Endothelial cell (in vitro differentiated cells): ENCODE data around the gene SYT8. TPM values are rescaled to one million over a fixed set of nuclear protein-coding genes. Genes with fewer than 3 reads are reported as not detected.

ENCODE experiments used
- DNase-seq: peaks from one replicate; pipeline ENCODE4 v3.0.0; 2021; ENCODE audit warnings: low spot score
- H3K27ac Mint-ChIP-seq: one replicate; pipeline ENCODE4 v1.8.0; 2021; ENCODE audit warnings: mixed read lengths, inconsistent platforms; ENCODE audit not compliant: unreplicated experiment
- H3K27me3 Mint-ChIP-seq: one replicate; pipeline ENCODE4 v1.8.0; 2021; ENCODE audit warnings: mild to moderate bottlenecking, moderate library complexity, mixed read lengths, inconsistent platforms; ENCODE audit not compliant: unreplicated experiment
- H3K36me3 Mint-ChIP-seq: one replicate; pipeline ENCODE4 v1.8.0; 2021; ENCODE audit warnings: mild to moderate bottlenecking, low read depth, mixed read lengths, inconsistent platforms; ENCODE audit not compliant: unreplicated experiment
- H3K4me1 Mint-ChIP-seq: one replicate; pipeline ENCODE4 v1.8.0; 2021; ENCODE audit warnings: mild to moderate bottlenecking, mixed read lengths, inconsistent platforms; ENCODE audit not compliant: unreplicated experiment
- H3K4me3 Mint-ChIP-seq: one replicate; pipeline ENCODE4 v1.8.0; 2021; ENCODE audit warnings: mild to moderate bottlenecking, mixed read lengths, inconsistent platforms; ENCODE audit not compliant: unreplicated experiment
- H3K9me3 Mint-ChIP-seq: one replicate; pipeline ENCODE4 v1.8.0; 2021; ENCODE audit warnings: mixed read lengths, inconsistent platforms; ENCODE audit not compliant: unreplicated experiment
- total RNA-seq: library from RNA; stranded (reverse); fragmentation: NEBNext Ultra II Directional; extraction: Animal tissue kit (Norgen Biotek cat#: 25700); gene quantifications from one replicate; pipeline ENCODE4 v1.2.1, GENCODE V29; 2021; ENCODE audit not compliant: unreplicated experiment
- TF ChIP-seq, protein P1 (sequence below): fragments of 200-600 bp; sonication (generic); IDR thresholded peaks from one replicate; pipeline ENCODE4 v1.5.0; 2021; ENCODE audit warnings: antibody characterized with exemption; ENCODE audit not compliant: unreplicated experiment

The SYT8 gene
- total RNA-seq, 1 donor from 2014 or later = not detected

GRCh38 chr11:1826552-1827094, 8.2 kb upstream of the SYT8 start:
- Mint-ChIP-seq H3K9me3 (peaks cover 4% of the 10 kb centered on the region), H3K27ac (no peak overlapping the region), H3K27me3 (peaks cover 10% of the 10 kb centered on the region), H3K4me3 (no peak overlapping the region), H3K4me1 (no peaks in the 10 kb centered on the region), H3K36me3 (peaks cover 4% of the 10 kb centered on the region)
- TF ChIP-seq, protein P1, sequence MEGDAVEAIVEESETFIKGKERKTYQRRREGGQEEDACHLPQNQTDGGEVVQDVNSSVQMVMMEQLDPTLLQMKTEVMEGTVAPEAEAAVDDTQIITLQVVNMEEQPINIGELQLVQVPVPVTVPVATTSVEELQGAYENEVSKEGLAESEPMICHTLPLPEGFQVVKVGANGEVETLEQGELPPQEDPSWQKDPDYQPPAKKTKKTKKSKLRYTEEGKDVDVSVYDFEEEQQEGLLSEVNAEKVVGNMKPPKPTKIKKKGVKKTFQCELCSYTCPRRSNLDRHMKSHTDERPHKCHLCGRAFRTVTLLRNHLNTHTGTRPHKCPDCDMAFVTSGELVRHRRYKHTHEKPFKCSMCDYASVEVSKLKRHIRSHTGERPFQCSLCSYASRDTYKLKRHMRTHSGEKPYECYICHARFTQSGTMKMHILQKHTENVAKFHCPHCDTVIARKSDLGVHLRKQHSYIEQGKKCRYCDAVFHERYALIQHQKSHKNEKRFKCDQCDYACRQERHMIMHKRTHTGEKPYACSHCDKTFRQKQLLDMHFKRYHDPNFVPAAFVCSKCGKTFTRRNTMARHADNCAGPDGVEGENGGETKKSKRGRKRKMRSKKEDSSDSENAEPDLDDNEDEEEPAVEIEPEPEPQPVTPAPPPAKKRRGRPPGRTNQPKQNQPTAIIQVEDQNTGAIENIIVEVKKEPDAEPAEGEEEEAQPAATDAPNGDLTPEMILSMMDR = no peak
- DNase-seq = no peak

- no peak for DNase-seq
- TF ChIP-seq, protein P1 = no peak
- no peak overlapping the region for H3K27ac Mint-ChIP-seq
- H3K9me3 Mint-ChIP-seq = no peaks in the 10 kb centered on the region
- peaks cover 9% of the 10 kb centered on the region for H3K27me3 Mint-ChIP-seq
- H3K36me3 Mint-ChIP-seq = no peaks in the 10 kb centered on the region
- H3K4me1 Mint-ChIP-seq = no peaks in the 10 kb centered on the region
- H3K4me3 Mint-ChIP-seq = no peak overlapping the region
Measured at GRCh38 chr11:1827095-1827813, 7.5 kb upstream of the SYT8 start.

- DNase-seq = no peak
- H3K4me3 Mint-ChIP-seq = no peak overlapping the region
- H3K36me3 Mint-ChIP-seq = no peaks in the 10 kb centered on the region
- H3K9me3 Mint-ChIP-seq = no peaks in the 10 kb centered on the region
- H3K4me1 Mint-ChIP-seq = no peaks in the 10 kb centered on the region
- peaks cover 10% of the 10 kb centered on the region for H3K27me3 Mint-ChIP-seq
- H3K27ac Mint-ChIP-seq = no peak overlapping the region
- TF ChIP-seq, protein P1 = no peak
Measured at GRCh38 chr11:1827931-1828330, 6.9 kb upstream of the SYT8 start.

DNA sequence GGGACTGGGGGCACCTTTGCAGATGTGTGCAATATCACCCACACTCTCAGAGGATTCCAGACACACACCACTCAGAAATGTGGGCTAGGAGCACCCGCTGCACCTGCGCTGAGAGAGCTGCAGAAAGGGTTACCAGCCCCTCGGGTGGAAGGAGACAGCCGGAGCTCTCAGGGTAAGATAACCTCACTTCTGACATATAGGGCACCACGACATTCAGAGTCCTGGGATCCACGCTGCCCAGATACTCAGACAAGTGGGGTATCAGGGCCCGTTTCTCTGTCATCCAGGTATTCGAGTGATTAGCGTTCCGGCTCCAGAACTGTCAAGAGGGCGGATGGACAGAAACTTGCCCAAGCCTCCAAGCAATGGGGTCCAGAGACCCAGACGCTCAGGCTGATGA, 6.2 kb upstream of the SYT8 start:
- no peaks in the 10 kb centered on the region for H3K36me3 Mint-ChIP-seq
- peaks cover 10% of the 10 kb centered on the region for H3K27me3 Mint-ChIP-seq
- H3K4me1 Mint-ChIP-seq = no peaks in the 10 kb centered on the region
- DNase-seq = no peak
- no peak overlapping the region for H3K27ac Mint-ChIP-seq
- no peaks in the 10 kb centered on the region for H3K9me3 Mint-ChIP-seq
- TF ChIP-seq, protein P1 = no peak
- H3K4me3 Mint-ChIP-seq = no peak overlapping the region

DNA sequence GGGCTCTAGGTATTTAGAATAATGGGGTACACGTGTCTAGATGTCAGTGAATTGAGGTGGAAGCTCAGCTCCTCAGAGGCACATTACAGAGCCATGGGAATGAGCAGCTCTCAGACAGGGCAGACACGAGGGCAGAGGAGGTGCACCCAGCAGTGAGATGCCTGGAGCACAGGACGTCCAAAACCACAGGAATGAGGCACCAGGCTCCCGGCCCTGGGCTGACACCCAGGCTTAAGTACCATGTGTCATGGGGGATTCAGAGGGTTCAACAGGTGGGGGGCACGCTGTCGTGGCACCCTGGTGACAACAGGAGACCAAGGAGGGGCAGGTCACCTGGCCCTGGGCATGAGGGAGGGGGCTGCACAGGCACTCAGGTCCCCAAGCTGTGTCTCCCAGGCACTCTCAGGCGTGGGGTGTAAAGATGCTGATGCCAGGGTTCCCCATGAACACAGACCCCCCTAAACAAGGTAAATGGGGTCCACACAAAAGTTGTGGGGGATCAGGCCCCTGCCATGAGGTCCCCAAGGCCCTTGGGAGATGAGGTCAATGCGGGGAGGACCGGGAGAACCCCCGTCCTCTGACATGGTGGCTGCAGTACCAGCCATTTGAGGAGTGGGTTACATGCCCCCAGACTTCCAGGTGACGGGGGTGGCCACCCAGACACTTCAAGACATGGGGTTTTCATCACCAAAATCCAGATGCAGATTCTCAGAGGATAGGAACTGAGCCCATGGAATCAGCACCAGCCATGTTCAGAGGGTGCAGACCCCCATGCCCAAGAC, 5.6 kb upstream of the SYT8 start:
- Mint-ChIP-seq H3K27ac (no peak overlapping the region), H3K4me1 (no peaks in the 10 kb centered on the region), H3K4me3 (no peak overlapping the region), H3K36me3 (no peaks in the 10 kb centered on the region), H3K27me3 (peaks cover 10% of the 10 kb centered on the region), H3K9me3 (no peaks in the 10 kb centered on the region)
- no peak for DNase-seq
- TF ChIP-seq, protein P1 = no peak
